Measurements from ENCODE around the gene ARHGAP11A. TPM values are rescaled to one million over a fixed set of nuclear protein-coding genes. Genes with fewer than 3 reads are reported as not detected.

Gene ARHGAP11A
- total RNA-seq, 1 donor from 2014 or later: 19.7 TPM

DNA sequence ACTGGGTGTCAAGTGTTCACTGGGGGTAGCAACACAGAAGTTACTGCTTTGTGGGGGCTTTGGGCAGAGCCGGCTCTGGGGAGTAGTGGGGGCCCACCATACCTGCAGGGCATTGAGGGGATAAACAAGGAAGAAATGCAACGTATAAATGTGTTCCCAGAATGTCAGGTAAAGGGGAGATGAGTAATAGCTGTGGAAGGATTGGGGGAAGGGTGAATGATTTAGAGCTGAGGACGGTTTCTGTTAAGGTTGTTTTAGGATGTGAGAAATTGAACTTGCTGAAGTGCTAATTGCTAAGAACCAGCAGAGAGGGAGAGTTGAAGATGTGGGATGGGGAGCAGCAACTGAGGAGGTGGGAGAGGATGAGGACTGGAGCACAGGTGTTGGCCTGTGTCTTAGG lies 36.9 kb downstream of the ARHGAP11A start:
- H3K36me3 Mint-ChIP-seq (ENCODE audit: low read depth, unreplicated experiment): no peaks in the 10 kb centered on the region
- H3K4me3 Mint-ChIP-seq (ENCODE audit: unreplicated experiment): no peak overlapping the region
- TF ChIP-seq, protein P1, sequence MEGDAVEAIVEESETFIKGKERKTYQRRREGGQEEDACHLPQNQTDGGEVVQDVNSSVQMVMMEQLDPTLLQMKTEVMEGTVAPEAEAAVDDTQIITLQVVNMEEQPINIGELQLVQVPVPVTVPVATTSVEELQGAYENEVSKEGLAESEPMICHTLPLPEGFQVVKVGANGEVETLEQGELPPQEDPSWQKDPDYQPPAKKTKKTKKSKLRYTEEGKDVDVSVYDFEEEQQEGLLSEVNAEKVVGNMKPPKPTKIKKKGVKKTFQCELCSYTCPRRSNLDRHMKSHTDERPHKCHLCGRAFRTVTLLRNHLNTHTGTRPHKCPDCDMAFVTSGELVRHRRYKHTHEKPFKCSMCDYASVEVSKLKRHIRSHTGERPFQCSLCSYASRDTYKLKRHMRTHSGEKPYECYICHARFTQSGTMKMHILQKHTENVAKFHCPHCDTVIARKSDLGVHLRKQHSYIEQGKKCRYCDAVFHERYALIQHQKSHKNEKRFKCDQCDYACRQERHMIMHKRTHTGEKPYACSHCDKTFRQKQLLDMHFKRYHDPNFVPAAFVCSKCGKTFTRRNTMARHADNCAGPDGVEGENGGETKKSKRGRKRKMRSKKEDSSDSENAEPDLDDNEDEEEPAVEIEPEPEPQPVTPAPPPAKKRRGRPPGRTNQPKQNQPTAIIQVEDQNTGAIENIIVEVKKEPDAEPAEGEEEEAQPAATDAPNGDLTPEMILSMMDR (IDR thresholded peaks at IDR 0.05; ENCODE audit: unreplicated experiment): no peak
- H3K9me3 Mint-ChIP-seq (ENCODE audit: unreplicated experiment): no peaks in the 10 kb centered on the region
- H3K27me3 Mint-ChIP-seq (ENCODE audit: unreplicated experiment): no peaks in the 10 kb centered on the region
- peaks cover 13% of the 10 kb centered on the region for H3K4me1 Mint-ChIP-seq (ENCODE audit: unreplicated experiment)
- no peak overlapping the region for H3K27ac Mint-ChIP-seq (ENCODE audit: unreplicated experiment)
- DNase-seq (ENCODE audit: low spot score): no peak

DNA sequence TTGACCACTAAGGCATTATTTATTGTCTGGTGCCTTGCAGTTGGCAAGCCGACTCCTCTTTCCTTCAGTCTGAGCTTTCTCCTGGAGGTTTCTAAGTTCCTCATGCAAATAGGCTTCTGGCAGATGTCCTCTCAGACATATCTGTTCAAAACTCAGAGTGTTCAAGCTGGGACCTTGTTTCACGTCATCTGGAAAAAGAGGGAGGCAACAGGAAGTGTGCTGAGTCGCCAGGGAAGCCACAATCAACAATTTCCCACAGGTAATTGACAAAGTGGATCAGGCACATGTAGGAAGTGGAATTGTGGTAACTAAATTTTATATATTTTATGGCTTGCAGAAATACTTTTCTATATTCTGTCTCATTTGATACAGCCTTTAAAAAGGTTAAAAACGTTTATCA lies 40.8 kb downstream of the ARHGAP11A start:
- peaks cover 2% of the 10 kb centered on the region for H3K4me1 Mint-ChIP-seq (ENCODE audit: unreplicated experiment)
- TF ChIP-seq, protein P1 (IDR thresholded peaks at IDR 0.05; ENCODE audit: unreplicated experiment): no peak
- no peaks in the 10 kb centered on the region for H3K9me3 Mint-ChIP-seq (ENCODE audit: unreplicated experiment)
- no peak overlapping the region for H3K27ac Mint-ChIP-seq (ENCODE audit: unreplicated experiment)
- peaks cover 1% of the 10 kb centered on the region for H3K27me3 Mint-ChIP-seq (ENCODE audit: unreplicated experiment)
- DNase-seq (ENCODE audit: low spot score): no peak
- no peak overlapping the region for H3K4me3 Mint-ChIP-seq (ENCODE audit: unreplicated experiment)
- no peaks in the 10 kb centered on the region for H3K36me3 Mint-ChIP-seq (ENCODE audit: low read depth, unreplicated experiment)

GRCh38 chr15:32656496-32656895 lies 41.2 kb downstream of the ARHGAP11A start:
- Mint-ChIP-seq H3K9me3 (ENCODE audit: unreplicated experiment) (no peaks in the 10 kb centered on the region), H3K36me3 (ENCODE audit: low read depth, unreplicated experiment) (no peaks in the 10 kb centered on the region), H3K4me3 (ENCODE audit: unreplicated experiment) (no peak overlapping the region), H3K27ac (ENCODE audit: unreplicated experiment) (no peak overlapping the region), H3K27me3 (ENCODE audit: unreplicated experiment) (peaks cover 1% of the 10 kb centered on the region), H3K4me1 (ENCODE audit: unreplicated experiment) (peaks cover 2% of the 10 kb centered on the region)
- DNase-seq (ENCODE audit: low spot score): no peak
- TF ChIP-seq, protein P1 (IDR thresholded peaks at IDR 0.05; ENCODE audit: unreplicated experiment): no peak

GRCh38 chr15:32657198-32657883 lies 42.0 kb downstream of the ARHGAP11A start:
- TF ChIP-seq, protein P1 (IDR thresholded peaks at IDR 0.05; ENCODE audit: unreplicated experiment): no peak
- Mint-ChIP-seq H3K4me3 (ENCODE audit: unreplicated experiment) (peak overlapping the region; percentile 17), H3K36me3 (ENCODE audit: low read depth, unreplicated experiment) (no peaks in the 10 kb centered on the region), H3K27me3 (ENCODE audit: unreplicated experiment) (peaks cover 1% of the 10 kb centered on the region), H3K27ac (ENCODE audit: unreplicated experiment) (no peak overlapping the region), H3K9me3 (ENCODE audit: unreplicated experiment) (no peaks in the 10 kb centered on the region), H3K4me1 (ENCODE audit: unreplicated experiment) (peaks cover 2% of the 10 kb centered on the region)
- DNase-seq (ENCODE audit: low spot score): no peak

DNA sequence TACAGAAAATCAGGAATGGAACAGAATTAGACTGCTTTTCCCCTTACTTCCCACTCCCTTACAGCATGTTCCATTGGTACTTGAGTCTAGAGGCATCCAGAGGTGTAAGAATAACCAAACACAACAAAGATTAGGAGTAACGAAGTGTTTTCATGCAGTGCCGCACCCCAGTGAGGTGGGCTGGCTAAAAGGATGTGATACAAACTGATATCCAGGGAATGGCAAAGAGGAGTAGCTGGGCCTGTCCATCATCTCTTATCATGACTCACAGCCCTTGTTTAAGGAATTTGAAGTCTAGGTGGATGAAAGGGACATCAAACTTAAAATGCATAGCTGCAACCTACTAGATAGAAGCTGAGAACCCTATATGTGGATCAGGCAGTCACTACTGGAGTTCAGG lies 42.6 kb downstream of the ARHGAP11A start:
- TF ChIP-seq, protein P1 (IDR thresholded peaks at IDR 0.05; ENCODE audit: unreplicated experiment): no peak
- H3K27ac Mint-ChIP-seq (ENCODE audit: unreplicated experiment): no peak overlapping the region

More for the DNA sequence above, 42.6 kb downstream of the ARHGAP11A start:
- H3K36me3 Mint-ChIP-seq (ENCODE audit: low read depth, unreplicated experiment): no peaks in the 10 kb centered on the region
- peaks cover 2% of the 10 kb centered on the region for H3K4me1 Mint-ChIP-seq (ENCODE audit: unreplicated experiment)
- H3K4me3 Mint-ChIP-seq (ENCODE audit: unreplicated experiment): peak overlapping the region; percentile 17
- H3K27me3 Mint-ChIP-seq (ENCODE audit: unreplicated experiment): peaks cover 3% of the 10 kb centered on the region
- H3K9me3 Mint-ChIP-seq (ENCODE audit: unreplicated experiment): no peaks in the 10 kb centered on the region
- DNase-seq (ENCODE audit: low spot score): no peak

Measured in endothelial cell (in vitro differentiated cells).